Suprapubic skin (tissue), 3 donors: ENCODE results near the gene BCKDHA.

Experiments
- CTCF ChIP-seq, 2 donors: fragments of 200-600 bp in 1 of 2; fragments of 450-650 bp in 1 of 2; sonication (generic) in 1 of 2; IDR thresholded peaks; one replicate each; pipeline ENCODE4 v1.5.1; 2016 to 2019; ENCODE audit warnings: antibody characterized with exemption in 2 of 2, mild to moderate bottlenecking in 1 of 2, moderate library complexity in 1 of 2
- POLR2A ChIP-seq, 2 donors: fragments of 450-650 bp; IDR thresholded peaks; one replicate each; pipeline ENCODE4 v1.6.1; 2017; ENCODE audit warnings: antibody characterized with exemption in 2 of 2, mild to moderate bottlenecking in 2 of 2, moderate library complexity in 2 of 2

- TF ChIP-seq POLR2A (IDR thresholded peaks at IDR 0.05) (no peak), CTCF (IDR thresholded peaks at IDR 0.05) (no peak)
Observed at GRCh38 chr19:41412953-41413352, 15.3 kb downstream of the BCKDHA start.
